GM12892 (cell line): ENCODE results near the gene R3HDM1.

Experiments used
- DNase-seq: peaks from one replicate; pipeline ENCODE4 v3.0.0; 2011; ENCODE audit not compliant: insufficient read length
- FAIRE-seq: peaks from 2 replicates; lab custom pipeline; 2011; peaks lifted over from hg19 to GRCh38; lab: Jason Lieb, UNC
- POLR2A ChIP-seq: IDR thresholded peaks from 2 replicates; pipeline ENCODE4 v1.6.1; 2011; ENCODE audit warnings: low read depth, low read length, control low read depth
- POLR2AphosphoS5 ChIP-seq: IDR thresholded peaks from 2 replicates; pipeline ENCODE4 v1.6.1; 2011; ENCODE audit warnings: low read depth, low read length, control low read depth
- TAF1 ChIP-seq: IDR thresholded peaks from 2 replicates; pipeline ENCODE4 v1.6.1; 2011; ENCODE audit warnings: low read depth, mild to moderate bottlenecking, control low read depth, low read length, borderline replicate concordance

The R3HDM1 gene

DNA sequence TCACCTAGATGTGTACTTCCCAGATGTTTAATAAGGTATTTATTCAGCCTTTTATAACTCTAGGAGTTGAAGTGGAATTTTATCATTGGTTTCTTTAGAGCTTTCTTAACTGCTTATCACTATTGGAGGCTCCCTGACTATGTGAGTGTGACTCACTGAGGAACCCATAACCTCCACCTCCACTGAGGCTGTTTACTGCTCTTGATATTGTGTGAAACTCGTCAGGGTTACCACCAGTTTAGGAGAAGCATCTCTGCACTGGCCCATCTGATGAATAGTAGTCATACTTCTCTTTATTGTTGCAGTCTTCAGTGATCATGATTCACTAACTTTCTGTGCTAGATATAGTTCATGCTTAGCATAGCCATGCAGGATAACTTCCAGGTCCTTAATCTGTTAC is 130.8 kb downstream of the R3HDM1 start:
- no peak for FAIRE-seq
- no peak for TF ChIP-seq TAF1
- no peak for TF ChIP-seq POLR2A
- no peak for TF ChIP-seq POLR2AphosphoS5
- no peak for DNase-seq

- TF ChIP-seq TAF1 (no peak), POLR2A (no peak), POLR2AphosphoS5 (no peak)
- no peak for FAIRE-seq
- DNase-seq: no peak
Measured at GRCh38 chr2:135663148-135663700, 131.9 kb downstream of the R3HDM1 start.

DNA sequence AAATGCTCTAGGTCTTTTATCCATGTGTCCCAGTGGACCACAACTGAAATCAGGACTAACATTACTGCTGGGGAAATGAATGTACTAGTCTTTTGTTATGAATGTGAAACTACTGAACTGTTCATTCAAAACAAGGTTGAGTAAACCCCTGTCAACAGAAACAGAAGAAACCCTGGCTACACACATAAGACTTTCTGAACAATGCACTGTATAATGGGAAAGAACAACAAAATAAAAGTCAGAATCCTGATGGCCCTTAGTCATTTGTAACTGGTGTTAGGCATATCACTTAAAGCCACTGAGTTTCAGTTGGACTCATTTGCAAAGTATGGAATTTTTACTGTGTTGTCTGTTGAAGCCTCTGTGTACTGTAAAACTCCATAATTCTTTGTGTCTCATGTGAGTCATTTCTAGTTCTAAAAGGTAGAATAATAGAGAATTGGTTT is 133.4 kb downstream of the R3HDM1 start:
- TF ChIP-seq POLR2AphosphoS5 (no peak), TAF1 (no peak), POLR2A (no peak)
- DNase-seq (no peak), FAIRE-seq (peak; percentile 87)

- FAIRE-seq: no peak
- TF ChIP-seq TAF1 (no peak), POLR2AphosphoS5 (no peak), POLR2A (no peak)
- no peak for DNase-seq
Measured at GRCh38 chr2:135667045-135667444, 135.8 kb downstream of the R3HDM1 start.

- DNase-seq: no peak
- TF ChIP-seq TAF1 (no peak), POLR2A (no peak), POLR2AphosphoS5 (no peak)
- no peak for FAIRE-seq
Measured at GRCh38 chr2:135674453-135674852, 143.2 kb downstream of the R3HDM1 start.

- DNase-seq: no peak
- TF ChIP-seq POLR2A: no peak
- no peak for TF ChIP-seq POLR2AphosphoS5
- no peak for TF ChIP-seq TAF1
- no peak for FAIRE-seq
Measured at GRCh38 chr2:135676031-135676430, 144.7 kb downstream of the R3HDM1 start.

DNA sequence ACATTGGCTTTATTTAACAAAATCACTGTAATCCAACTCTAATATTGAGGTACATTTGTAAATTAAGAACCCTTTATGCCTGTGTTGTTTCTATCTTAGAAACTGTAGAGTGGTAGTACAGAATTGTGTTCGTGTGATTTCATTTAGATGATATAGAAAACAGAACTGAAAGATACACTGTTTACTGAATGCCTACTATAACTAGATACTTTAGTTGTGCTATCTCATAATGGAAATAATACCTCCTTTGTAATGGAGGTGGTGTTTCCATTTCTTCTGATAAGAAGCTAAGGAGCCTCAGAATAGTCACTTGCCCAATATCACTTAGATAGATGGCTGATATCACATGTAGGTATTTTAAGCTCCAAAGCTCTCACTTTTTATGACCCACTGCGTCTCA is 147.8 kb downstream of the R3HDM1 start:
- FAIRE-seq (no peak), DNase-seq (no peak)
- TF ChIP-seq POLR2AphosphoS5 (no peak), TAF1 (no peak), POLR2A (no peak)

DNA sequence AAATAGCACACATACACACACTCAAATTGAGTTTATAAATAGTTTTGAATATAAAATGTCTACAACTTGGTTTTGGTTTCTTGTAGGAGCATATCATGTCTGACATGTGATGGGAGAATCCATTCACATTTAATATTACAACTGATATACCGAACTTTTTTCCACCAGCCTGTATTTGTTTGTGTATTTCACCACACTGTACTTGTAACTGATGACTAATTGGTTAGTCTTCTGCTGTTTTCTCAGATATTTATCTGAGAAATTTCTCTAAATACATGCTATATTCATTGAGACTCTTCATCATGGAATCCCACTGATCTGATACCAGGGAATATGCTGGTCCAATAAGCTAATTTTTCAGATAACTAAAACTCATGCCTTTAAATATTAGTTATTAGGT is 154.1 kb downstream of the R3HDM1 start:
- TF ChIP-seq POLR2A: no peak
- TF ChIP-seq TAF1: no peak
- no peak for TF ChIP-seq POLR2AphosphoS5
- no peak for DNase-seq
- no peak for FAIRE-seq

- DNase-seq (no peak), FAIRE-seq (no peak)
- no peak for TF ChIP-seq POLR2AphosphoS5
- TF ChIP-seq TAF1: no peak
- no peak for TF ChIP-seq POLR2A
Measured at GRCh38 chr2:135688978-135689377, 157.7 kb downstream of the R3HDM1 start.

- TF ChIP-seq POLR2A: no peak
- no peak for TF ChIP-seq POLR2AphosphoS5
- no peak for TF ChIP-seq TAF1
- FAIRE-seq (no peak), DNase-seq (no peak)
Measured at GRCh38 chr2:135689679-135690078, 158.4 kb downstream of the R3HDM1 start.

DNA sequence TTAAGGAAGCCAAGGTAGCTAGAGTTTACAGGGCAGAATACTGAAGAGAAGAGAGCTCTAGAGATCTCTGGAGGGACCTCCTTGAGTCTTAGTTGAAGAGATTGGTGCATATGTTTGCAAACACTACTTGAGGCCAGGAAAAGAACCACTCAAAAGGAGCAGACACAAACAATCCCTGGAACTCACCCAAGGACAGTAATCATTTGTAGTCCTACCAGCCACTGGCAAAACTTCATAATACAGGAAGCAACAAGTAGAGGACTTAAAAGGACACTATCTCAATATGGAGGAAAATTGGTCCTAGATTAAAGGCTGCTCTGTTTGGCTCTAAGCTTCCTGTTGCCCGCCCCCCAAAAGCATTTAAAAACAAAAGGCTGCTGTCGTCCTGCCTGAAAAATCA is 163.4 kb downstream of the R3HDM1 start:
- TF ChIP-seq POLR2A (no peak), TAF1 (no peak), POLR2AphosphoS5 (no peak)
- FAIRE-seq: no peak

DNA sequence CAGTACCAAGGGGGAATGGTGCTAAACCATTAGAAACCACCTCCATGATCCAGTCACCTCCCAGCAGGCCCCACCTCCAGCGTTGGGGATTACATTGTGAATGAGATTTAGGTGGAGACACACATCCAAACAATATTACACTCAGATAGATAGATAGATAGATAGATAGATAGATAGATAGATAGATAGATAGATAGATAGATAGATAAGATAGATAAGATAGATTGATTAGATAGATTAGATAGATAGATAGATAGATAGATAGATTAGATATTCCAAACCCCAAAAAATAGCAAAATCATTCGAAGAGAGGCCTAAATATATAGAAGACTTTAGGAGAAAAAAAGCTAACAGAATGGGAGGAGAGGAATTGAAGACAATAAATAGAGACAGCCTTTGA is 167.6 kb downstream of the R3HDM1 start:
- FAIRE-seq (no peak), DNase-seq (no peak)
- no peak for TF ChIP-seq POLR2AphosphoS5
- no peak for TF ChIP-seq POLR2A
- TF ChIP-seq TAF1: no peak

More for the DNA sequence above, 163.4 kb downstream of the R3HDM1 start:
- no peak for DNase-seq

DNA sequence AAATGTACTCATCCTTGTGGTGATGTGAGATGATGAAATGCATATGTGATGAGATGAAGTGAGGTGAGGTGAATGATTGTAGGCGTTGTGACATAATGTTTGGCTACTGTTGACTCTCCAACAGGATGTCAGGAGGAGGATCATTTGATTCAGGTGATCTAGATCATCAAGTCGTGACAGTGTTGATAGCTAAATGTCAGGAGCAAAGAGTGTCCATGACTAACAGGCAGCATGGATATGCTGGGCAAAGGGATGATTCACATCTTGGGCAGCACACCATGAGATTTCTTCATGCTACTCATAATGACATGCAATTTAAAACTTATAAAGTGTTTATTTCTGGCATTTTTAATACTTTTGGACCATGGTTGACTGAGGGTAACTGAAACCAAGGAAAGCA is 170.2 kb downstream of the R3HDM1 start:
- DNase-seq (no peak), FAIRE-seq (no peak)
- TF ChIP-seq TAF1 (no peak), POLR2A (no peak), POLR2AphosphoS5 (no peak)
